ENCODE results near the gene ACP7.
"Not testable (repeated sequence)": the region's sequence is repeated elsewhere in the genome, so short reads cannot be mapped to it uniquely, and the experiment has no call there.

ACP7 gene

GRCh38 chr19:39078436-39079200, 5.5 kb upstream of the ACP7 start:
- DNase-seq, result no peak

- no peak for DNase-seq
Observed at GRCh38 chr19:39080431-39080830, 3.7 kb upstream of the ACP7 start.

- no peak for DNase-seq
Observed at GRCh38 chr19:39082167-39082566, 2.0 kb upstream of the ACP7 start.

GRCh38 chr19:39082745-39083598, 1.2 kb upstream of the ACP7 start:
- DNase-seq, result no peak

GRCh38 chr19:39083599-39083982, 577 bp upstream of the ACP7 start:
- DNase-seq, result no peak

GRCh38 chr19:39084732-39085080, 538 bp downstream of the ACP7 start:
- DNase-seq, result no peak

- DNase-seq, result no peak
Observed at GRCh38 chr19:39085392-39085791, 1.2 kb downstream of the ACP7 start.

- DNase-seq, result no peak
Observed at GRCh38 chr19:39086386-39086785, 2.2 kb downstream of the ACP7 start.

- DNase-seq, result no peak
Observed at GRCh38 chr19:39087907-39088686, 3.9 kb downstream of the ACP7 start.

- DNase-seq, result not testable (repeated sequence)
Observed at GRCh38 chr19:39090016-39090415, 5.8 kb downstream of the ACP7 start.

GRCh38 chr19:39090881-39091280, 6.7 kb downstream of the ACP7 start:
- DNase-seq, result no peak

GRCh38 chr19:39095799-39096540, 11.8 kb downstream of the ACP7 start:
- DNase-seq, result not testable (repeated sequence)

GRCh38 chr19:39097299-39097698, 13.1 kb downstream of the ACP7 start:
- DNase-seq, result no peak

- DNase-seq, result no peak
Observed at GRCh38 chr19:39097721-39098120, 13.6 kb downstream of the ACP7 start.

GRCh38 chr19:39098365-39099269, 14.4 kb downstream of the ACP7 start:
- no peak for DNase-seq

GRCh38 chr19:39099341-39099740, 15.2 kb downstream of the ACP7 start:
- no peak for DNase-seq

GRCh38 chr19:39100500-39101166, 16.5 kb downstream of the ACP7 start:
- no peak for DNase-seq

GRCh38 chr19:39103151-39103550, 19.0 kb downstream of the ACP7 start:
- DNase-seq, result no peak

- DNase-seq, result no peak
Observed at GRCh38 chr19:39104186-39104596, 20.0 kb downstream of the ACP7 start.

- no peak for DNase-seq
Observed at GRCh38 chr19:39106194-39106593, 22.0 kb downstream of the ACP7 start.

- no peak for DNase-seq
Observed at GRCh38 chr19:39109641-39110040, 25.5 kb downstream of the ACP7 start.

All from NCI-H524 treated with DMSO at 0.1 percent for 48 hours (cell line).